ENCODE data around the gene LIMK1.

Gene LIMK1

GRCh38 chr7:74084722-74085578, 1.3 kb downstream of the LIMK1 start:
- H3K9me3 ChIP-seq (ENCODE audit: insufficient read depth, low read depth, low read length): no peaks in the 10 kb centered on the region
- H3K4me3 ChIP-seq (ENCODE audit: low read length, poor library complexity, severe bottlenecking): peak overlapping the region; percentile 76
- peaks cover 9% of the 10 kb centered on the region; the same call in 1 of the 2 replicates for H3K79me2 ChIP-seq (ENCODE audit: insufficient read depth, low read length)
- no peaks in the 10 kb centered on the region for H4K20me1 ChIP-seq (ENCODE audit: insufficient read depth, low read length, poor library complexity, severe bottlenecking)
- H3K4me2 ChIP-seq (ENCODE audit: low read depth, low read length, poor library complexity, severe bottlenecking): peak overlapping the region; percentile 84
- peaks cover 19% of the 10 kb centered on the region for H3K4me1 ChIP-seq (ENCODE audit: insufficient read depth, low read length, poor library complexity, severe bottlenecking)
- peak overlapping the region; percentile 80 for H3K9ac ChIP-seq (ENCODE audit: low read depth, low read length, poor library complexity, severe bottlenecking)
- H3K36me3 ChIP-seq (ENCODE audit: insufficient read depth, low read length): no peaks in the 10 kb centered on the region
- H3K9me2 ChIP-seq (replicated peaks; ENCODE audit: low read depth, low read length): no peaks in the 10 kb centered on the region
- H3F3A ChIP-seq (ENCODE audit: low read depth): no peaks in the 10 kb centered on the region
- H3K27me3 ChIP-seq (ENCODE audit: insufficient read depth, low read length, poor library complexity, severe bottlenecking): no peaks in the 10 kb centered on the region
- no peak for TF ChIP-seq CTCF (conservative IDR thresholded peaks at IDR 0.05; ENCODE audit: low read length)
- no peak for TF ChIP-seq EZH2phosphoT487 (IDR thresholded peaks at IDR 0.05; ENCODE audit: borderline replicate concordance)
- H2AFZ ChIP-seq (ENCODE audit: low read length): no peak overlapping the region

GRCh38 chr7:74087791-74088453, 4.3 kb downstream of the LIMK1 start:
- H3K9ac ChIP-seq (ENCODE audit: low read depth, low read length, poor library complexity, severe bottlenecking): no peak overlapping the region
- H3K9me3 ChIP-seq (ENCODE audit: insufficient read depth, low read depth, low read length): no peaks in the 10 kb centered on the region
- H3K79me2 ChIP-seq (ENCODE audit: insufficient read depth, low read length): peaks cover 18% of the 10 kb centered on the region; the same call in 1 of the 2 replicates
- no peak overlapping the region for H3K4me3 ChIP-seq (ENCODE audit: low read length, poor library complexity, severe bottlenecking)
- H3K4me2 ChIP-seq (ENCODE audit: low read depth, low read length, poor library complexity, severe bottlenecking): no peak overlapping the region
- no peak overlapping the region for H2AFZ ChIP-seq (ENCODE audit: low read length)
- no peaks in the 10 kb centered on the region for H3F3A ChIP-seq (ENCODE audit: low read depth)
- no peaks in the 10 kb centered on the region for H4K20me1 ChIP-seq (ENCODE audit: insufficient read depth, low read length, poor library complexity, severe bottlenecking)
- H3K27me3 ChIP-seq (ENCODE audit: insufficient read depth, low read length, poor library complexity, severe bottlenecking): no peaks in the 10 kb centered on the region
- peaks cover 28% of the 10 kb centered on the region for H3K4me1 ChIP-seq (ENCODE audit: insufficient read depth, low read length, poor library complexity, severe bottlenecking)
- TF ChIP-seq EZH2phosphoT487 (IDR thresholded peaks at IDR 0.05; ENCODE audit: borderline replicate concordance): no peak
- no peaks in the 10 kb centered on the region for H3K9me2 ChIP-seq (replicated peaks; ENCODE audit: low read depth, low read length)
- no peaks in the 10 kb centered on the region for H3K36me3 ChIP-seq (ENCODE audit: insufficient read depth, low read length)

- Histone ChIP-seq H3K4me2 (ENCODE audit: low read depth, low read length, poor library complexity, severe bottlenecking) (peak overlapping the region; percentile 77), H3K4me1 (ENCODE audit: insufficient read depth, low read length, poor library complexity, severe bottlenecking) (peaks cover 31% of the 10 kb centered on the region), H3K4me3 (ENCODE audit: low read length, poor library complexity, severe bottlenecking) (peak overlapping the region; percentile 82), H4K20me1 (ENCODE audit: insufficient read depth, low read length, poor library complexity, severe bottlenecking) (no peaks in the 10 kb centered on the region), H2AFZ (ENCODE audit: low read length) (no peak overlapping the region), H3K9me3 (ENCODE audit: insufficient read depth, low read depth, low read length) (no peaks in the 10 kb centered on the region), H3F3A (ENCODE audit: low read depth) (peaks cover 12% of the 10 kb centered on the region), H3K27me3 (ENCODE audit: insufficient read depth, low read length, poor library complexity, severe bottlenecking) (no peaks in the 10 kb centered on the region), H3K9me2 (replicated peaks; ENCODE audit: low read depth, low read length) (no peaks in the 10 kb centered on the region), H3K79me2 (ENCODE audit: insufficient read depth, low read length) (peaks cover 17% of the 10 kb centered on the region; the same call in 1 of the 2 replicates), H3K9ac (ENCODE audit: low read depth, low read length, poor library complexity, severe bottlenecking) (peak overlapping the region; percentile 82), H3K36me3 (ENCODE audit: insufficient read depth, low read length) (no peaks in the 10 kb centered on the region)
- TF ChIP-seq EZH2phosphoT487 (IDR thresholded peaks at IDR 0.05; ENCODE audit: borderline replicate concordance) (no peak), CTCF (conservative IDR thresholded peaks at IDR 0.05; ENCODE audit: low read length) (no peak)
Observed at GRCh38 chr7:74092321-74092963, 8.8 kb downstream of the LIMK1 start.
